ENCODE data around the gene CDC25B. TPM values are rescaled to one million over a fixed set of nuclear protein-coding genes. Genes with fewer than 3 reads are reported as not detected.

The CDC25B gene
- total and polyA plus RNA-seq, 2 of the 8 experiments (the other 6 are each of a cell fraction or from before 2014, with no cell fraction given) = 21.7 to 31.2 TPM

DNA sequence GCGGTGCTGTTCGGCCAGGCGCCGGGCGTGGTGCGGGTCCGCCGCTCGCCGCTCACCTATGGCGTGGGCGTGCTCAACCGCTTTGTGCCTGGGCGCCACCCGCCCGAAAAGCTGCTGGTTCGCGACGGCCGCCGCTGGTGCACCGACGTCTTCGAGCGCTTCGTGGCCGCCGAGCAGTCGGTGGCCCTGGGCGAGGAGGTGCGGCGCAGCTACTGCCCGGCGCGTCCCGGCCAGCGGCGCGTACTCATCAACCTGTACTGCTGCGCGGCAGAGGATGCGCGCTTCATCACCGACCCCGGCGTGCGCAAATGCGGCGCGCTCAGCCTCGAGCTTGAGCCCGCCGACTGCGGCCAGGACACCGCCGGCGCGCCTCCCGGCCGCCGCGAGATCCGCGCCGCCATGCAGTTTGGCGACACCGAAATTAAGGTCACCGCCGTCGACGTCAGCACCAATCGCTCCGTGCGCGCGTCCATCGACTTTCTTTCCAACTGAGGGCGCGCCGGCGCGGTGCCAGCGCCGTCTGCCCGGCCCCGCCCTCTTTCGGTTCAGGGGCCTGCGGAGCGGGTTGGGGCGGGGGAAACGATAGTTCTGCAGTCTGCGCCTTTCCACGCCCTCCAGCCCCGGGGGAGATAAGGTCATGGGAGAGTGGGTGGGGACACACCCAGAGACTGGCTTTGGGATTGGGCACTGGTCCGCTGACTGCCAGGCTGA lies 44.3 kb upstream of the CDC25B start (continued):
- TF ChIP-seq, protein P1, sequence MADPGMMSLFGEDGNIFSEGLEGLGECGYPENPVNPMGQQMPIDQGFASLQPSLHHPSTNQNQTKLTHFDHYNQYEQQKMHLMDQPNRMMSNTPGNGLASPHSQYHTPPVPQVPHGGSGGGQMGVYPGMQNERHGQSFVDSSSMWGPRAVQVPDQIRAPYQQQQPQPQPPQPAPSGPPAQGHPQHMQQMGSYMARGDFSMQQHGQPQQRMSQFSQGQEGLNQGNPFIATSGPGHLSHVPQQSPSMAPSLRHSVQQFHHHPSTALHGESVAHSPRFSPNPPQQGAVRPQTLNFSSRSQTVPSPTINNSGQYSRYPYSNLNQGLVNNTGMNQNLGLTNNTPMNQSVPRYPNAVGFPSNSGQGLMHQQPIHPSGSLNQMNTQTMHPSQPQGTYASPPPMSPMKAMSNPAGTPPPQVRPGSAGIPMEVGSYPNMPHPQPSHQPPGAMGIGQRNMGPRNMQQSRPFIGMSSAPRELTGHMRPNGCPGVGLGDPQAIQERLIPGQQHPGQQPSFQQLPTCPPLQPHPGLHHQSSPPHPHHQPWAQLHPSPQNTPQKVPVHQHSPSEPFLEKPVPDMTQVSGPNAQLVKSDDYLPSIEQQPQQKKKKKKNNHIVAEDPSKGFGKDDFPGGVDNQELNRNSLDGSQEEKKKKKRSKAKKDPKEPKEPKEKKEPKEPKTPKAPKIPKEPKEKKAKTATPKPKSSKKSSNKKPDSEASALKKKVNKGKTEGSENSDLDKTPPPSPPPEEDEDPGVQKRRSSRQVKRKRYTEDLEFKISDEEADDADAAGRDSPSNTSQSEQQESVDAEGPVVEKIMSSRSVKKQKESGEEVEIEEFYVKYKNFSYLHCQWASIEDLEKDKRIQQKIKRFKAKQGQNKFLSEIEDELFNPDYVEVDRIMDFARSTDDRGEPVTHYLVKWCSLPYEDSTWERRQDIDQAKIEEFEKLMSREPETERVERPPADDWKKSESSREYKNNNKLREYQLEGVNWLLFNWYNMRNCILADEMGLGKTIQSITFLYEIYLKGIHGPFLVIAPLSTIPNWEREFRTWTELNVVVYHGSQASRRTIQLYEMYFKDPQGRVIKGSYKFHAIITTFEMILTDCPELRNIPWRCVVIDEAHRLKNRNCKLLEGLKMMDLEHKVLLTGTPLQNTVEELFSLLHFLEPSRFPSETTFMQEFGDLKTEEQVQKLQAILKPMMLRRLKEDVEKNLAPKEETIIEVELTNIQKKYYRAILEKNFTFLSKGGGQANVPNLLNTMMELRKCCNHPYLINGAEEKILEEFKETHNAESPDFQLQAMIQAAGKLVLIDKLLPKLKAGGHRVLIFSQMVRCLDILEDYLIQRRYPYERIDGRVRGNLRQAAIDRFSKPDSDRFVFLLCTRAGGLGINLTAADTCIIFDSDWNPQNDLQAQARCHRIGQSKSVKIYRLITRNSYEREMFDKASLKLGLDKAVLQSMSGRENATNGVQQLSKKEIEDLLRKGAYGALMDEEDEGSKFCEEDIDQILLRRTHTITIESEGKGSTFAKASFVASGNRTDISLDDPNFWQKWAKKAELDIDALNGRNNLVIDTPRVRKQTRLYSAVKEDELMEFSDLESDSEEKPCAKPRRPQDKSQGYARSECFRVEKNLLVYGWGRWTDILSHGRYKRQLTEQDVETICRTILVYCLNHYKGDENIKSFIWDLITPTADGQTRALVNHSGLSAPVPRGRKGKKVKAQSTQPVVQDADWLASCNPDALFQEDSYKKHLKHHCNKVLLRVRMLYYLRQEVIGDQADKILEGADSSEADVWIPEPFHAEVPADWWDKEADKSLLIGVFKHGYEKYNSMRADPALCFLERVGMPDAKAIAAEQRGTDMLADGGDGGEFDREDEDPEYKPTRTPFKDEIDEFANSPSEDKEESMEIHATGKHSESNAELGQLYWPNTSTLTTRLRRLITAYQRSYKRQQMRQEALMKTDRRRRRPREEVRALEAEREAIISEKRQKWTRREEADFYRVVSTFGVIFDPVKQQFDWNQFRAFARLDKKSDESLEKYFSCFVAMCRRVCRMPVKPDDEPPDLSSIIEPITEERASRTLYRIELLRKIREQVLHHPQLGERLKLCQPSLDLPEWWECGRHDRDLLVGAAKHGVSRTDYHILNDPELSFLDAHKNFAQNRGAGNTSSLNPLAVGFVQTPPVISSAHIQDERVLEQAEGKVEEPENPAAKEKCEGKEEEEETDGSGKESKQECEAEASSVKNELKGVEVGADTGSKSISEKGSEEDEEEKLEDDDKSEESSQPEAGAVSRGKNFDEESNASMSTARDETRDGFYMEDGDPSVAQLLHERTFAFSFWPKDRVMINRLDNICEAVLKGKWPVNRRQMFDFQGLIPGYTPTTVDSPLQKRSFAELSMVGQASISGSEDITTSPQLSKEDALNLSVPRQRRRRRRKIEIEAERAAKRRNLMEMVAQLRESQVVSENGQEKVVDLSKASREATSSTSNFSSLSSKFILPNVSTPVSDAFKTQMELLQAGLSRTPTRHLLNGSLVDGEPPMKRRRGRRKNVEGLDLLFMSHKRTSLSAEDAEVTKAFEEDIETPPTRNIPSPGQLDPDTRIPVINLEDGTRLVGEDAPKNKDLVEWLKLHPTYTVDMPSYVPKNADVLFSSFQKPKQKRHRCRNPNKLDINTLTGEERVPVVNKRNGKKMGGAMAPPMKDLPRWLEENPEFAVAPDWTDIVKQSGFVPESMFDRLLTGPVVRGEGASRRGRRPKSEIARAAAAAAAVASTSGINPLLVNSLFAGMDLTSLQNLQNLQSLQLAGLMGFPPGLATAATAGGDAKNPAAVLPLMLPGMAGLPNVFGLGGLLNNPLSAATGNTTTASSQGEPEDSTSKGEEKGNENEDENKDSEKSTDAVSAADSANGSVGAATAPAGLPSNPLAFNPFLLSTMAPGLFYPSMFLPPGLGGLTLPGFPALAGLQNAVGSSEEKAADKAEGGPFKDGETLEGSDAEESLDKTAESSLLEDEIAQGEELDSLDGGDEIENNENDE (IDR thresholded peaks at IDR 0.05; ENCODE audit: insufficient replicate concordance, low read length) = no peak
- no peak for TF ChIP-seq YY1 (IDR thresholded peaks at IDR 0.05; ENCODE audit: low read depth, low read length)
- no peak for TF ChIP-seq CEBPB (IDR thresholded peaks at IDR 0.05; ENCODE audit: low read depth, low read length)
- 0 out of 2 replicates have a peak, but pooled peaks have one; percentile 3 for TF ChIP-seq TAF1 (IDR thresholded peaks at IDR 0.05; ENCODE audit: low read depth, low read length)
- TF ChIP-seq POLR2A (IDR thresholded peaks at IDR 0.05; ENCODE audit: control extremely low read depth in 1 of 2, low read depth in 2 of 2, low read length in 2 of 2) = no peak
- no peak for TF ChIP-seq RAD21 (IDR thresholded peaks at IDR 0.05 in 1 of 2, conservative IDR thresholded peaks at IDR 0.05 in 1 of 2; ENCODE audit: low read depth in 2 of 2, low read length in 2 of 2)
- TF ChIP-seq, protein P2, sequence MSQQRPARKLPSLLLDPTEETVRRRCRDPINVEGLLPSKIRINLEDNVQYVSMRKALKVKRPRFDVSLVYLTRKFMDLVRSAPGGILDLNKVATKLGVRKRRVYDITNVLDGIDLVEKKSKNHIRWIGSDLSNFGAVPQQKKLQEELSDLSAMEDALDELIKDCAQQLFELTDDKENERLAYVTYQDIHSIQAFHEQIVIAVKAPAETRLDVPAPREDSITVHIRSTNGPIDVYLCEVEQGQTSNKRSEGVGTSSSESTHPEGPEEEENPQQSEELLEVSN (IDR thresholded peaks at IDR 0.05) = peak; percentile 60
- no peak for TF ChIP-seq EZH2 (IDR thresholded peaks at IDR 0.05; ENCODE audit: low read depth, low read length, severe bottlenecking)
- TF ChIP-seq BACH1 (IDR thresholded peaks at IDR 0.05; ENCODE audit: low read length) = no peak
- no peak for TF ChIP-seq KDM1A (IDR thresholded peaks at IDR 0.05; ENCODE audit: borderline replicate concordance, low read length)

Data from H1 (cell line).